Thyroid gland (tissue), 4 donors: ENCODE data around the gene B3GNT2. TPM values are rescaled to one million over a fixed set of nuclear protein-coding genes. Genes with fewer than 3 reads are reported as not detected.

Experiments
- DNase-seq, 2 donors: peaks; one replicate each; pipeline ENCODE4 v3.0.0-alpha.2; 2019
- H3K27ac ChIP-seq, 3 donors: fragments of 200-600 bp; sonication (generic); 1 replicate in 2 of 3; 2 replicates in 1 of 3; pipeline ENCODE4 v1.5.1; 2016 to 2019; ENCODE audit warnings: mild to moderate bottlenecking in 1 of 3, moderate library complexity in 1 of 3
- H3K27me3 ChIP-seq: fragments of 200-600 bp; sonication (generic); one replicate; pipeline ENCODE4 v1.5.1; 2019
- H3K36me3 ChIP-seq, 2 donors: fragments of 200-600 bp; sonication (generic); one replicate each; pipeline ENCODE4 v1.5.1; 2016 to 2019
- H3K4me1 ChIP-seq, 2 donors: fragments of 200-600 bp; sonication (generic); one replicate each; pipeline ENCODE4 v1.5.1; 2017 to 2019
- H3K4me3 ChIP-seq, 3 donors: fragments of 200-600 bp; sonication (generic); replicated peaks in 1 of 3; 1 replicate in 2 of 3; 2 replicates in 1 of 3; pipeline ENCODE4 v1.5.1; 2016; ENCODE audit warnings: mild to moderate bottlenecking in 1 of 3
- H3K9me3 ChIP-seq: fragments of 200-600 bp; sonication (generic); one replicate; pipeline ENCODE4 v1.5.1; 2017
- POLR2A ChIP-seq, 2 donors: fragments of 450-650 bp; IDR thresholded peaks; one replicate each; pipeline ENCODE4 v1.6.1; 2017; ENCODE audit warnings: antibody characterized with exemption in 2 of 2, mild to moderate bottlenecking in 2 of 2, moderate library complexity in 1 of 2
- WGBS, 2 donors: methylation state at CpG; one replicate each; pipeline ENCODE4 v1.1.5; 2017; 5-methylcytosine and 5-hydroxymethylcytosine counted together
- intact Hi-C: fragments of 100-400 bp; cut with DNase I; formaldehyde crosslinking; loops from one replicate; pipeline ENCODE4 v1.15.1; 2023
- total RNA-seq, 4 donors: library from RNA; depleted of rRNA; stranded (reverse); fragments of >200 nt; gene quantifications; one replicate each; pipeline ENCODE4 v1.2.3, GENCODE V29; 2016
- TF ChIP-seq, protein P1 (sequence below), 6 experiments: fragments of 200-600 bp in 3 of 6; fragments of 450-650 bp in 3 of 6; sonication (generic) in 3 of 6; IDR thresholded peaks; one replicate each; pipeline ENCODE4 v1.5.1; 2016 to 2019; ENCODE audit warnings: antibody characterized with exemption in 6 of 6, mild to moderate bottlenecking in 2 of 6, inconsistent platforms in 1 of 6, moderate library complexity in 1 of 6

B3GNT2 gene
- total RNA-seq, 4 donors from 2014 or later = 18.9 to 37.1 (median 27.3) TPM

GRCh38 chr2:62186156-62186905 lies 9.6 kb upstream of the B3GNT2 start:
- no peaks in the 10 kb centered on the region for H3K36me3 ChIP-seq
- no peak for DNase-seq
- 78 to 89% methylated on average over 4 of the region's 4 CpGs for WGBS, 2 donors
- no peak overlapping the region for H3K27ac ChIP-seq
- peaks cover 0 to 4% of the 10 kb centered on the region in 2 donors for H3K4me1 ChIP-seq
- no peaks in the 10 kb centered on the region for H3K27me3 ChIP-seq
- TF ChIP-seq POLR2A (IDR thresholded peaks at IDR 0.05) = no peak
- TF ChIP-seq, protein P1, sequence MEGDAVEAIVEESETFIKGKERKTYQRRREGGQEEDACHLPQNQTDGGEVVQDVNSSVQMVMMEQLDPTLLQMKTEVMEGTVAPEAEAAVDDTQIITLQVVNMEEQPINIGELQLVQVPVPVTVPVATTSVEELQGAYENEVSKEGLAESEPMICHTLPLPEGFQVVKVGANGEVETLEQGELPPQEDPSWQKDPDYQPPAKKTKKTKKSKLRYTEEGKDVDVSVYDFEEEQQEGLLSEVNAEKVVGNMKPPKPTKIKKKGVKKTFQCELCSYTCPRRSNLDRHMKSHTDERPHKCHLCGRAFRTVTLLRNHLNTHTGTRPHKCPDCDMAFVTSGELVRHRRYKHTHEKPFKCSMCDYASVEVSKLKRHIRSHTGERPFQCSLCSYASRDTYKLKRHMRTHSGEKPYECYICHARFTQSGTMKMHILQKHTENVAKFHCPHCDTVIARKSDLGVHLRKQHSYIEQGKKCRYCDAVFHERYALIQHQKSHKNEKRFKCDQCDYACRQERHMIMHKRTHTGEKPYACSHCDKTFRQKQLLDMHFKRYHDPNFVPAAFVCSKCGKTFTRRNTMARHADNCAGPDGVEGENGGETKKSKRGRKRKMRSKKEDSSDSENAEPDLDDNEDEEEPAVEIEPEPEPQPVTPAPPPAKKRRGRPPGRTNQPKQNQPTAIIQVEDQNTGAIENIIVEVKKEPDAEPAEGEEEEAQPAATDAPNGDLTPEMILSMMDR (IDR thresholded peaks at IDR 0.05) = no peak
- H3K9me3 ChIP-seq = no peaks in the 10 kb centered on the region
- H3K4me3 ChIP-seq = no peak overlapping the region
- intact Hi-C loops = no loop called here

- Histone ChIP-seq H3K27ac (no peak overlapping the region), H3K9me3 (no peaks in the 10 kb centered on the region), H3K4me3 (no peak overlapping the region), H3K27me3 (no peaks in the 10 kb centered on the region), H3K4me1 (peaks cover 0 to 4% of the 10 kb centered on the region in 2 donors), H3K36me3 (no peaks in the 10 kb centered on the region)
- no peak for DNase-seq
- no peak for TF ChIP-seq POLR2A (IDR thresholded peaks at IDR 0.05)
- TF ChIP-seq, protein P1 (IDR thresholded peaks at IDR 0.05) = no peak
- intact Hi-C loops = no loop called here
- 78 to 80% methylated on average over 9 of the region's 9 CpGs for WGBS, 2 donors
Measured at GRCh38 chr2:62187246-62187645, 8.7 kb upstream of the B3GNT2 start.

DNA sequence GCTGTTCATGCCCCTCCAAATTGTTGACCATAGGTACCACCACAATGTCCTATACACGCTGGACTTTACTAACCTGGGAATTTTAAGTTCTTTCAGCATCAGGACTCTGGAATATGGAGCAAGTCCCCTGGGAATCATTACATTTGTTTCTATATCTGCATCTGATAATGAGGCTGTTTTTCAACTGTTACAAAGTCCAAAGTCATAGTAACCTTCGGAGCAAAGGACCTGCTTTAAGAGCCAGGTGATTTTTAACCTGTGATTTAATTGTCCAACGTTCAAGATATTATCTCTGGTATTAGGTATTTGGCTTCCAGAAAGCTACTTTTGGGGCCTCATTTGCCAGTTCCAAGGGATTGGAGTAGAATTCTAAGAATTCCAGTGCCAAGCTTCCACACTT lies 7.5 kb upstream of the B3GNT2 start:
- Histone ChIP-seq H3K9me3 (no peaks in the 10 kb centered on the region), H3K4me3 (no peak overlapping the region), H3K36me3 (no peaks in the 10 kb centered on the region), H3K27me3 (no peaks in the 10 kb centered on the region), H3K4me1 (peaks cover 0 to 4% of the 10 kb centered on the region in 2 donors), H3K27ac (no peak overlapping the region)
- no peak for DNase-seq
- 82 to 86% methylated on average over 3 of the region's 3 CpGs for WGBS, 2 donors
- intact Hi-C loops = no loop called here
- no peak for TF ChIP-seq POLR2A (IDR thresholded peaks at IDR 0.05)
- TF ChIP-seq, protein P1 (IDR thresholded peaks at IDR 0.05) = no peak

- no peak for DNase-seq
- 92 to 97% methylated on average over 5 of the region's 5 CpGs for WGBS, 2 donors
- peaks cover 0 to 4% of the 10 kb centered on the region in 2 donors for H3K4me1 ChIP-seq
- no peaks in the 10 kb centered on the region for H3K27me3 ChIP-seq
- no peak overlapping the region for H3K4me3 ChIP-seq
- H3K27ac ChIP-seq = no peak overlapping the region
- no peaks in the 10 kb centered on the region for H3K9me3 ChIP-seq
- intact Hi-C loops = no loop called here
- TF ChIP-seq, protein P1 (IDR thresholded peaks at IDR 0.05) = no peak
- no peak for TF ChIP-seq POLR2A (IDR thresholded peaks at IDR 0.05)
- H3K36me3 ChIP-seq = no peaks in the 10 kb centered on the region
Measured at GRCh38 chr2:62189196-62189595, 6.7 kb upstream of the B3GNT2 start.

- TF ChIP-seq, protein P1 (IDR thresholded peaks at IDR 0.05) = no peak
- no peak for TF ChIP-seq POLR2A (IDR thresholded peaks at IDR 0.05)
- Histone ChIP-seq H3K36me3 (no peaks in the 10 kb centered on the region), H3K27ac (no peak overlapping the region), H3K9me3 (no peaks in the 10 kb centered on the region), H3K27me3 (no peaks in the 10 kb centered on the region), H3K4me1 (peaks cover 4% of the 10 kb centered on the region in 2 donors), H3K4me3 (no peak overlapping the region)
- DNase-seq = no peak
- WGBS, 2 donors = 89 to 97% methylated on average over 1 of the region's 1 CpG
- intact Hi-C loops = loop anchor here (10.0 kb wide), 3 partner anchors 102 to 278 kb away; no protein-coding TSS in a partner anchor
Measured at GRCh38 chr2:62192811-62193210, 3.1 kb upstream of the B3GNT2 start.
